ENCODE measurements around the gene EFNA1. TPM values are rescaled to one million over a fixed set of nuclear protein-coding genes. Genes with fewer than 3 reads are reported as not detected.
"Not testable (repeated sequence)": the region's sequence is repeated elsewhere in the genome, so short reads cannot be mapped to it uniquely, and the experiment has no call there.

Gene EFNA1
- total and polyA plus RNA-seq, 4 donors, result 58.6 to 236 (median 179) TPM

- no peak for DNase-seq (ENCODE audit: low spot score)
- H3K9me3 ChIP-seq (ENCODE audit: control insufficient read depth in 4 of 4, low read length in 3 of 4), result no peaks in the 10 kb centered on the region
Measured at GRCh38 chr1:155116113-155116764, 11.4 kb upstream of the EFNA1 start.

DNA sequence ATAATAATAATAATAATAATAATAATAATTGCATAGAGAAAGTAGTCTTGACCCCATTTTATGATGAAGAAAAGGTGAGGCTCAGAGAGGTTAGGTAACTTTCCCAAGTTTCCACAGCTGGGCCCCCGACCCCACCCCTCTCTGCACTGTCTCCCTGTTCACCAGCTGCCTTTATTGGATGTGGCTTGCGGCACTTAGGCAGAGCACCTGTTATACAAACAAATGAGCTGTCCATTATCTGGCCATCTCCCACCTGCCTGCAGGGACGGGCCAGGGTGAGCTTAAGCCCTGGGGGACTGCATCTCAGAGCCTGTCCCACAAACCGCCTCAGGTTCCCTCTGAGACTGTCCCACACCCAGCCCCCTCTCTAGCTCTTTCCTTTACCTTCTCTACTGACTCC, 10.1 kb upstream of the EFNA1 start:
- no peak overlapping the region for H3K4me3 ChIP-seq (ENCODE audit: low read depth in 1 of 3, low read length in 3 of 3)
- no peaks in the 10 kb centered on the region for H3K36me3 ChIP-seq (ENCODE audit: control insufficient read depth in 4 of 4, insufficient read depth in 3 of 4, low read depth in 1 of 4, low read length in 3 of 4)
- TF ChIP-seq RXRA (IDR thresholded peaks at IDR 0.05) (no peak), TAF1 (conservative IDR thresholded peaks at IDR 0.05) (no peak), RAD21 (IDR thresholded peaks at IDR 0.05) (no peak), HNF4A (conservative IDR thresholded peaks at IDR 0.05) (no peak), FOXA1 (IDR thresholded peaks at IDR 0.05) (no peak), ZBTB33 (IDR thresholded peaks at IDR 0.05) (no peak), GABPA (IDR thresholded peaks at IDR 0.05 in 1 of 2, conservative IDR thresholded peaks at IDR 0.05 in 1 of 2) (no peak), REST (IDR thresholded peaks at IDR 0.05) (no peak), YY1 (IDR thresholded peaks at IDR 0.05) (no peak), NR2F2 (IDR thresholded peaks at IDR 0.05) (no peak), JUND (IDR thresholded peaks at IDR 0.05) (no peak)
- TF ChIP-seq, protein P1, sequence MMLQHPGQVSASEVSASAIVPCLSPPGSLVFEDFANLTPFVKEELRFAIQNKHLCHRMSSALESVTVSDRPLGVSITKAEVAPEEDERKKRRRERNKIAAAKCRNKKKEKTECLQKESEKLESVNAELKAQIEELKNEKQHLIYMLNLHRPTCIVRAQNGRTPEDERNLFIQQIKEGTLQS (IDR thresholded peaks at IDR 0.05), result no peak
- 79% methylated on average over 4 of the region's 4 CpGs for WGBS
- DNase-seq (ENCODE audit: low spot score), result no peak
- no peaks in the 10 kb centered on the region for H3K27me3 ChIP-seq (ENCODE audit: control insufficient read depth in 4 of 4, insufficient read depth in 4 of 4, low read length in 3 of 4)
- no peak overlapping the region for H3K9ac ChIP-seq (ENCODE audit: low read depth in 1 of 2, low read length in 2 of 2)
- H3K9me3 ChIP-seq (ENCODE audit: control insufficient read depth in 4 of 4, low read length in 3 of 4), result no peaks in the 10 kb centered on the region
- H3K27ac ChIP-seq (ENCODE audit: low read depth in 1 of 2, low read length in 2 of 2), result no peak overlapping the region
- no peaks in the 10 kb centered on the region for H3K4me1 ChIP-seq (ENCODE audit: control insufficient read depth in 4 of 4, insufficient read depth in 4 of 4, low read length in 3 of 4)

More at GRCh38 chr1:155116113-155116764, 11.4 kb upstream of the EFNA1 start:
- no peaks in the 10 kb centered on the region for H3K36me3 ChIP-seq (ENCODE audit: control insufficient read depth in 4 of 4, insufficient read depth in 3 of 4, low read depth in 1 of 4, low read length in 3 of 4)
- no peaks in the 10 kb centered on the region for H3K4me1 ChIP-seq (ENCODE audit: control insufficient read depth in 4 of 4, insufficient read depth in 4 of 4, low read length in 3 of 4)
- no peak overlapping the region for H3K9ac ChIP-seq (ENCODE audit: low read depth in 1 of 2, low read length in 2 of 2)
- no peak overlapping the region for H3K4me3 ChIP-seq (ENCODE audit: low read depth in 1 of 3, low read length in 3 of 3)
- 82% methylated on average over 5 of the region's 5 CpGs for WGBS
- no peak for TF ChIP-seq HNF4A (conservative IDR thresholded peaks at IDR 0.05)
- no peak for TF ChIP-seq ZBTB33 (IDR thresholded peaks at IDR 0.05)
- TF ChIP-seq FOXA1 (IDR thresholded peaks at IDR 0.05), result no peak
- no peak for TF ChIP-seq HNF4G (IDR thresholded peaks at IDR 0.05)
- TF ChIP-seq, protein P2, sequence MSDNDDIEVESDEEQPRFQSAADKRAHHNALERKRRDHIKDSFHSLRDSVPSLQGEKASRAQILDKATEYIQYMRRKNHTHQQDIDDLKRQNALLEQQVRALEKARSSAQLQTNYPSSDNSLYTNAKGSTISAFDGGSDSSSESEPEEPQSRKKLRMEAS (IDR thresholded peaks at IDR 0.05), result no peak
- TF ChIP-seq RAD21 (IDR thresholded peaks at IDR 0.05), result no peak
- H3K27ac ChIP-seq (ENCODE audit: low read depth in 1 of 2, low read length in 2 of 2), result no peak overlapping the region
- H3K27me3 ChIP-seq (ENCODE audit: control insufficient read depth in 4 of 4, insufficient read depth in 4 of 4, low read length in 3 of 4), result no peaks in the 10 kb centered on the region

DNA sequence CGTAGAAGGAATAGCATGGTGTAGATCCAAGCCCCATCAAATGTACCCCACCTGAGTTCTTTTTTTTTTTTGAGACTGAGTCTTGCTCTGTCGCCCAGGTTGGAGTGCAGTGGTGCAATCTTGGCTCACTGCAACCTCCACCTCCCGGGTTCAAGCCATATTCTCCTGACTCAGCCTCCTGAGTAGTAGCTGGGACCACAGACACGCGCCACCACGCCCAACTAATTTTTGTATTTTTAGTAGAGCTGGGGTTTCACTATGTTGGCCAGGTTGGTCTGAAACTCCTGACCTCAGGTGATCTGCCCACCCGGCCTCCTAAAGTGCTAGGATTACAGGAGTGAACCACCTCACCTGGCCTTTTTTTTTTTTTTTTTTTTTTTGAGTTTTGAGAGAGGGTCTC, 9.6 kb upstream of the EFNA1 start:
- H3K36me3 ChIP-seq (ENCODE audit: control insufficient read depth in 4 of 4, insufficient read depth in 3 of 4, low read depth in 1 of 4, low read length in 3 of 4); H3K4me3 ChIP-seq (ENCODE audit: low read depth in 1 of 3, low read length in 3 of 3); H3K9ac ChIP-seq (ENCODE audit: low read depth in 1 of 2, low read length in 2 of 2); H3K27ac ChIP-seq (ENCODE audit: low read depth in 1 of 2, low read length in 2 of 2); H3K9me3 ChIP-seq (ENCODE audit: control insufficient read depth in 4 of 4, low read length in 3 of 4); H3K27me3 ChIP-seq (ENCODE audit: control insufficient read depth in 4 of 4, insufficient read depth in 4 of 4, low read length in 3 of 4); H3K4me1 ChIP-seq (ENCODE audit: control insufficient read depth in 4 of 4, insufficient read depth in 4 of 4, low read length in 3 of 4); DNase-seq (ENCODE audit: low spot score): not testable (repeated sequence)
- 95% methylated on average over 7 of the region's 7 CpGs for WGBS

Measured in liver (tissue), 9 donors.